H9 (cell line): ENCODE data around the gene LIPA. TPM values are rescaled to one million over a fixed set of nuclear protein-coding genes. Genes with fewer than 3 reads are reported as not detected.

ENCODE experiments used
- DNase-seq: peaks from one replicate; pipeline ENCODE4 v3.0.0-alpha.2; 2017
- H2AFZ ChIP-seq: one replicate; pipeline ENCODE4 v1.6.1; 2013; ENCODE audit warnings: mild to moderate bottlenecking, low read length, control low read depth, moderate library complexity
- H2AK5ac ChIP-seq: 2 replicates; pipeline ENCODE4 v1.6.1; 2013; ENCODE audit warnings: low read length, control low read depth, mixed read lengths; ENCODE audit not compliant: insufficient read length
- H2BK120ac ChIP-seq: one replicate; pipeline ENCODE4 v1.6.1; 2013; ENCODE audit warnings: low read depth, mild to moderate bottlenecking, low read length, control low read depth, inconsistent platforms; ENCODE audit not compliant: poor library complexity, severe bottlenecking
- H2BK12ac ChIP-seq: 2 replicates; pipeline ENCODE4 v1.6.1; 2013; ENCODE audit warnings: low read length, control low read depth, mixed read lengths, low read depth; ENCODE audit not compliant: insufficient read length
- H2BK15ac ChIP-seq: 2 replicates; pipeline ENCODE4 v1.6.1; 2013; ENCODE audit warnings: low read depth, low read length, control low read depth
- H2BK20ac ChIP-seq: one replicate; pipeline ENCODE4 v1.6.1; 2013; ENCODE audit warnings: low read depth, mild to moderate bottlenecking, low read length, control low read depth, inconsistent platforms; ENCODE audit not compliant: poor library complexity, severe bottlenecking
- H2BK5ac ChIP-seq: 2 replicates; pipeline ENCODE4 v1.6.1; 2013; ENCODE audit warnings: low read length, control low read depth, mixed read lengths; ENCODE audit not compliant: insufficient read length
- H3K14ac ChIP-seq: 2 replicates; pipeline ENCODE4 v1.6.1; 2013; ENCODE audit warnings: low read length, control low read depth; ENCODE audit not compliant: insufficient read depth
- H3K18ac ChIP-seq: 2 replicates; pipeline ENCODE4 v1.6.1; 2013; ENCODE audit warnings: low read depth, mild to moderate bottlenecking, mixed read lengths, low read length, control low read depth; ENCODE audit not compliant: insufficient read length
- H3K23ac ChIP-seq: 2 replicates; pipeline ENCODE4 v1.6.1; 2013; ENCODE audit warnings: low read length, control low read depth, mixed read lengths, low read depth; ENCODE audit not compliant: insufficient read length
- H3K23me2 ChIP-seq: 2 replicates; pipeline ENCODE4 v1.6.1; 2013; ENCODE audit warnings: low read depth, mild to moderate bottlenecking, mixed read lengths, low read length, control low read depth; ENCODE audit not compliant: insufficient read length, poor library complexity, severe bottlenecking
- H3K27ac ChIP-seq: 2 replicates; pipeline ENCODE4 v1.5.1; 2013; ENCODE audit warnings: low read length, control low read depth, mixed read lengths, low read depth; ENCODE audit not compliant: insufficient read length
- H3K27me3 ChIP-seq: 2 replicates; pipeline ENCODE4 v1.6.1; 2013; ENCODE audit warnings: low read length, control low read depth, inconsistent platforms; ENCODE audit not compliant: insufficient read depth
- H3K4ac ChIP-seq: 2 replicates; pipeline ENCODE4 v1.6.1; 2013; ENCODE audit warnings: low read depth, mild to moderate bottlenecking, control low read depth, inconsistent platforms, low read length, moderate library complexity
- H3K4me1 ChIP-seq: 2 replicates; pipeline ENCODE4 v1.6.1; 2013; ENCODE audit warnings: low read length, control low read depth, inconsistent platforms; ENCODE audit not compliant: insufficient read depth
- H3K4me2 ChIP-seq: 2 replicates; pipeline ENCODE4 v1.6.1; 2013; ENCODE audit warnings: low read length, control low read depth, mixed read lengths; ENCODE audit not compliant: insufficient read length, insufficient read depth
- H3K56ac ChIP-seq: 2 replicates; pipeline ENCODE4 v1.6.1; 2013; ENCODE audit warnings: low read depth, mild to moderate bottlenecking, mixed read lengths, low read length, control low read depth; ENCODE audit not compliant: insufficient read length
- H3K79me1 ChIP-seq: 2 replicates; pipeline ENCODE4 v1.6.1; 2013; ENCODE audit warnings: low read depth, mild to moderate bottlenecking, moderate library complexity, low read length, control low read depth, inconsistent platforms; ENCODE audit not compliant: insufficient read depth, poor library complexity, severe bottlenecking
- H3K79me2 ChIP-seq: 2 replicates; pipeline ENCODE4 v1.6.1; 2013; ENCODE audit warnings: low read length, control low read depth, inconsistent platforms; ENCODE audit not compliant: insufficient read depth
- H3K9ac ChIP-seq: 2 replicates; pipeline ENCODE4 v1.6.1; 2013; ENCODE audit warnings: low read length, control low read depth, mixed read lengths; ENCODE audit not compliant: insufficient read length; ENCODE audit errors: extremely low read depth
- H3K9me3 ChIP-seq: one replicate; pipeline ENCODE4 v1.6.1; 2013; ENCODE audit warnings: low read depth, low read length, inconsistent platforms; ENCODE audit not compliant: control insufficient read depth
- H3T11ph ChIP-seq: one replicate; pipeline ENCODE4 v1.6.1; 2013; ENCODE audit warnings: mild to moderate bottlenecking, low read length, control low read depth, inconsistent platforms
- H4K20me1 ChIP-seq: one replicate; pipeline ENCODE4 v1.6.1; 2013; ENCODE audit not compliant: control insufficient read depth, insufficient read length, insufficient read depth
- H4K5ac ChIP-seq: 2 replicates; pipeline ENCODE4 v1.6.1; 2013; ENCODE audit warnings: low read depth, mild to moderate bottlenecking, mixed read lengths, low read length, control low read depth; ENCODE audit not compliant: insufficient read length
- H4K8ac ChIP-seq: replicated peaks from 2 replicates; pipeline ENCODE4 v1.6.1; 2013; ENCODE audit warnings: low read length, control low read depth, mixed read lengths, low read depth; ENCODE audit not compliant: insufficient read length
- H4K91ac ChIP-seq: 2 replicates; pipeline ENCODE4 v1.6.1; 2013; ENCODE audit warnings: low read depth, mild to moderate bottlenecking, moderate library complexity, mixed read lengths, low read length, control low read depth; ENCODE audit not compliant: insufficient read length
- H3K27ac Mint-ChIP-seq, 3 experiments: 2 replicates in 2 of 3; 3 replicates in 1 of 3; pipeline ENCODE4 v1.8.0; 2020 to 2021; ENCODE audit warnings: mixed read lengths in 3 of 3, mild to moderate bottlenecking in 1 of 3, moderate library complexity in 1 of 3
- H3K27me3 Mint-ChIP-seq: 2 replicates; pipeline ENCODE4 v1.8.0; 2021; ENCODE audit warnings: low read depth, mild to moderate bottlenecking, moderate library complexity, mixed read lengths
- H3K36me3 Mint-ChIP-seq, 3 experiments: 2 replicates in 2 of 3; 3 replicates in 1 of 3; pipeline ENCODE4 v1.8.0; 2020 to 2021; ENCODE audit warnings: low read depth in 3 of 3, mixed read lengths in 3 of 3; ENCODE audit not compliant: insufficient read depth in 1 of 3
- H3K4me1 Mint-ChIP-seq, 2 experiments: 2 replicates each; pipeline ENCODE4 v1.8.0; 2020; ENCODE audit warnings: mixed read lengths in 2 of 2
- H3K4me3 Mint-ChIP-seq, 2 experiments: 2 replicates in 1 of 2; 3 replicates in 1 of 2; pipeline ENCODE4 v1.8.0; 2020 to 2021; ENCODE audit warnings: mild to moderate bottlenecking in 2 of 2, mixed read lengths in 2 of 2, moderate library complexity in 1 of 2
- H3K9me3 Mint-ChIP-seq, 2 experiments: 2 replicates in 1 of 2; 3 replicates in 1 of 2; pipeline ENCODE4 v1.8.0; 2020; ENCODE audit warnings: mild to moderate bottlenecking in 2 of 2, mixed read lengths in 2 of 2, moderate library complexity in 1 of 2
- CTCF ChIP-seq: fragments of 200-600 bp; sonication (generic); conservative IDR thresholded peaks from 3 replicates; pipeline ENCODE4 v1.8.0; 2021; ENCODE audit warnings: antibody characterized with exemption, mild to moderate bottlenecking
- WGBS: extraction: QIAGEN DNeasy Blood & Tissue Kit; methylation state at CpG from one replicate; pipeline ENCODE4 v1.1.7; 2013; ENCODE audit warnings: missing lambda C conversion rate, low lambda C conversion rate, mixed read lengths; ENCODE audit not compliant: insufficient read length; ENCODE audit errors: extremely low coverage; 5-methylcytosine and 5-hydroxymethylcytosine counted together
- total RNA-seq: library from RNA; stranded (reverse); gene quantifications from 2 replicates; pipeline ENCODE4 v1.2.1, GENCODE V29; 2021

The LIPA gene
- total RNA-seq, 1 experiment from 2014 or later: 20.9 TPM

GRCh38 chr10:89235073-89235798 is 16.3 kb downstream of the LIPA start:
- H3K4me2 ChIP-seq: no peak overlapping the region
- no peak overlapping the region for H2BK5ac ChIP-seq
- H3K14ac ChIP-seq: no peak overlapping the region
- no peak for TF ChIP-seq CTCF
- no peak overlapping the region for H3K4ac ChIP-seq
- H3K27me3 Mint-ChIP-seq: peaks cover 1% of the 10 kb centered on the region; the same call in 1 of the 2 replicates
- DNase-seq: no peak
- H3K9me3 ChIP-seq: no peaks in the 10 kb centered on the region
- H3K27ac Mint-ChIP-seq: peak overlapping the region in 2 of 3 experiments; percentile 82 to 97; a peak in 3 of 7 replicates
- no peak overlapping the region for H2BK20ac ChIP-seq
- H3K79me2 ChIP-seq: no peaks in the 10 kb centered on the region
- H3K9ac ChIP-seq: no peak overlapping the region
- H3K27ac ChIP-seq: no peak overlapping the region
- H3K4me1 ChIP-seq: no peaks in the 10 kb centered on the region; the same call in 1 of the 2 replicates
- H4K8ac ChIP-seq: no peak overlapping the region
- no peaks in the 10 kb centered on the region; a peak in 1 of 5 replicates for H3K9me3 Mint-ChIP-seq
- no peak overlapping the region for H4K91ac ChIP-seq
- H3K18ac ChIP-seq: no peak overlapping the region
- H4K20me1 ChIP-seq: no peaks in the 10 kb centered on the region
- H3K56ac ChIP-seq: no peak overlapping the region
- no peak overlapping the region for H2AK5ac ChIP-seq
- no peaks in the 10 kb centered on the region for H3K23me2 ChIP-seq
- H3K27me3 ChIP-seq: no peaks in the 10 kb centered on the region
- no peak overlapping the region for H2BK15ac ChIP-seq
- H3K79me1 ChIP-seq: no peaks in the 10 kb centered on the region
- H3K23ac ChIP-seq: no peak overlapping the region
- H3K4me3 Mint-ChIP-seq: no peak overlapping the region
- H4K5ac ChIP-seq: no peak overlapping the region
- H3T11ph ChIP-seq: no peak overlapping the region
- no peak overlapping the region for H2AFZ ChIP-seq
- H2BK120ac ChIP-seq: no peak overlapping the region
- H3K4me1 Mint-ChIP-seq: peaks cover 16 to 17% of the 10 kb centered on the region in 2 experiments
- H2BK12ac ChIP-seq: no peak overlapping the region
- H3K36me3 Mint-ChIP-seq: peaks cover 0 to 9% (median 2%) of the 10 kb centered on the region in 3 experiments; a peak in 3 of 7 replicates
- WGBS: no CpG with 5 or more reads among the region's 12 CpGs
